IPS DF 19.7 (cell line): ENCODE measurements around the gene KBTBD7.
"Not testable (repeated sequence)": the region's sequence is repeated elsewhere in the genome, so short reads cannot be mapped to it uniquely, and the experiment has no call there.

Experiments
- DNase-seq: peaks from one replicate; pipeline ENCODE4 v3.0.0-alpha.2; 2013; ENCODE audit warnings: low read depth, low spot score

The KBTBD7 gene

DNA sequence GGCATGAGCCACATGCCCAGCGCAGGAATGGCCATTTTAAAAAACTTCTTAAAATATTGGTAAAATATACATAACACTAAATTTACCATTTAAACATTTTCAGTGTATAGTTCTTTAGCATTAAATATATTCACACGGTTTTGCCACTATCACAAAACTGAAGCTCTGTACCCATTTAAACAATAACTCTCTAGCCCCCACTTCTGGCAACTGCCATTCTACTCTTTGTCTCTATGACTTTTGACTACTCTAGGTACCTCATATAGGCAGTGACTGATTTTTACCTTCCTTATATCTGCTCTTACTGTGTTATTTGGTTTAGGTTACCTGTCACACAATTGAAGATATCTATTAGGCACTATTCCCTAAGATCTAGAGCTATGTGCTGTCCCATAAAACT lies 2.3 kb upstream of the KBTBD7 start:
- DNase-seq = no peak

GRCh38 chr13:41196011-41196410 lies 1.6 kb upstream of the KBTBD7 start:
- DNase-seq = no peak

GRCh38 chr13:41193469-41193868 lies 900 bp downstream of the KBTBD7 start:
- DNase-seq = no peak

GRCh38 chr13:41188584-41188983 lies 5.8 kb downstream of the KBTBD7 start:
- no peak for DNase-seq

DNA sequence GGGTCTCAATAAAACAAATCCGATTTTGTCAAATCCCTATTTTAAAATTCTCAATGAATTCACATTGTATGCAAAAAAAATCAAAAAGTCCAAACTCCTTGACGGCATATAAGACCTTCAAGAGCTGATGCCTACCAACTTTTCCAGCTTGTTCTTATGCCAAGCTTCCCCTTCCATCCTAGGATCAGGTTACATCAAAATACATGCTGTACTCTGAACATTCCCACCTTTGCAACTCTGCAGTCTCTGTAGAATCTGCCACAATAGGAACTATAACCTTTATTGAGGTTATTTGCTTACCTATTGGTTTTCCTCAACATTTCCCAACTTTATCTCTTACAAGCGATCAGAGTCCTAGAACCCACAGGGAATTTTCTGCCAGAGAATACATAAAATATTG lies 7.9 kb downstream of the KBTBD7 start:
- no peak for DNase-seq

DNA sequence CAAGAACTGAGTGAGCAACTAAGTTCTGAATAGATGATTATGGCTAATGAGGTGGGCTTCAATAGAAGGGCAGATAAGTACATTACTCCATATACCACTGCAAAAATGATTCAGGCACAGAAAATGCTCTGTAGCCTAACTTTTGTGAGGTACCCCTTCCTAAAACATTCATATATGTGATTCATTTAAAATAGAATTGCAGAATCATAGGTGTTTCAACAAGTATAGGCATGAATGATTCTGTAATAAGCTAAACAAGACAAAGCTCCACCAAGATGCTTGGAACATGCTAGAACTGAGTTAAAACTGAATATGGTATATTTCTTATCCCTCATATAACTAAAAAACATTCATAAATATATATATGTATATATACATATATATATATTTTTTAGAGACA lies 12.1 kb downstream of the KBTBD7 start:
- DNase-seq = no peak

GRCh38 chr13:41179593-41180250 lies 14.6 kb downstream of the KBTBD7 start:
- no peak for DNase-seq

- DNase-seq = no peak
These were observed 16.3 kb downstream of the KBTBD7 start for GRCh38 chr13:41178040-41178439.

DNA sequence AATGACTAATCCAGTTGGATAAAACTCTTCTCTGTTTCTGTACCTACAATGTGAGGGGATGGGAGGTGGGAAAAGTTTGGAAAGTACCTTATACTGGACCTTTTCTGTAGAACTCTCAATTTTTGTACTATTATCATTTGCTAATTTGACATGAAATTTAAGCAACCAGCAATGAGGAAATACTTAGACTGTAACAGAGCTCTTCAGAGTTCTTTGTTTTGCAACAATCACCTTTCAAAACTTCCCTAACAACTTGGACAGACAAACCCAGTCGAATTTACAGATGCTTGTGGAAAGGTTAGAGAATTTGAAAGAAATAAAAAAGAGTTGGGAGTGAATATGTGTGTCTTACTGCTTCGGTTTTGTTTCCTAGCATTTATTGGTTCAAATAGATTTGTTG lies 16.8 kb downstream of the KBTBD7 start:
- no peak for DNase-seq

DNA sequence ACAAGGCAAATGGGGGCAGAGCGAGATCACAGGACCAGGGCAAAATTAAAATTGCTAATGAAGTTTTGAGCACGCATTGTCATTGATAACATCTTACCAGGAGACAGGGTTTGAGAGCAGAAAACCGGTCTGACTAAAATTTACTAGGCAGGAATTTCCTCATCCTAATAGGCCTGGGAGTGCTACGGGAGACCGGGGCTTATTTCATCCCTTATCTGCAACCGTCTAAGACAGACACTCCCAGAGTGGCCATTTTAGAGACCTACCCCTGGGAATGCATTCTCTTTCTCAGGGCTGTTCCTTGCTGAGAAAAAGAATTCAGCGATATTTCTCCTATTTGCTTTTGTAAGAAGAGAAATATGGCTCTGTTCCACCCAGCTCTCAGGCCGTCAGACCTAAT lies 18.8 kb downstream of the KBTBD7 start:
- DNase-seq = not testable (repeated sequence)

DNA sequence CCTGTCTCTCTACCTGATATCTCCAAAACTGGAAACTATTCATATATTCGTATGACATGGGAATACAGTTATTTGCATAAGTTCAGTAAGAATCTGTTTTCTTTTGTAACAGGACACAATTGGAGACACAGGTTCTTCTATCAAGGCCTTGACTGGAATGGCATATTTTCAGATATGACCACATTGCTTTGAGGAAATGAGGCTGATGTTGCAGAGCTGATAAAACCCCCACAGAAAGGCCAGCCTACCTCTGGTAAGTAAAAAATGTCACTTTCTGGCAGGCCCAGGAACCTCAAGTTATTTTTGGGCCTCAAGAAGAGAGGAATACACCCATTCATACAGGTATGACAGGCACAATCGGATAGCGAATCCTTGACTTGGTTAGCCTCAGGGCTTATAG lies 32.2 kb downstream of the KBTBD7 start:
- DNase-seq = no peak

DNA sequence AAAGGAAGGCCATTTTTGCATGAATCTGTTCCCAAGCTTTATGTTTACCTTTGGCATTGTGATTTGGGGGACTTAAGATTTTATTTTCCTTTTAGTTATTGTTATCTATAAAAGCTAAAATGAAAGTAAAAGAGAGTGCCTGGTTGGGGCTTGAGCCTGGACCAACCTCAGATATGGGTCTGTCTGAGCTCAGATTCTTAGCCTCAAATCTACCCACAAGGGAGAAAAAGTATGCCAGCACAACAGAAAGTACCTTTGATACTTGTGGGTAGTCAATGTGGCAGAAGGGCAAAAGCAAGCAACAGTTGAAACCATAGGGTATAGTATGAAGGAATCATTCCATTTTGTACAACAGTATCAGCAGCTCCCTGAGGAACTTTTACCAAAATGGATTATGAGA lies 35.2 kb downstream of the KBTBD7 start:
- no peak for DNase-seq

- no peak for DNase-seq
These were observed 37.2 kb downstream of the KBTBD7 start for GRCh38 chr13:41157048-41157717.

GRCh38 chr13:41156620-41157019 lies 37.7 kb downstream of the KBTBD7 start:
- DNase-seq = no peak

DNA sequence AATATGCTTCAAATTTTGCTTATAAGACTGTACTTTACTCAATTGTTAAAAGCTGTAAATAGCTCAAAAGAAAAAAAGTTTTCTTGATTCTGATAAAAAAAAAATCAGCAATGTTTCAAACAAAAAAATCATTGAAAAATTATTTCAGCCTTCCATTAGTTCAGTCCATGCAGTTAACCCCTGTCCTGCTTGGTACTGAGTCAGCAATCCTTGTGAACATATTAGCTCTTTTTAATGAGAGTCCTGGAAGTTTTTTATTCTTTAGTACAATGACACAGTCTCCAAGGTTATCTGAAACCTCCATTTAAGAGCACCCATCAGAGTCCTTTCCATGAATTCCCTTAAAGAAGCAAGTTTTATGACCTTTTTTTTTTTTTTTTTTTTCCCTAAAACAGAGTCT lies 40.3 kb downstream of the KBTBD7 start:
- no peak for DNase-seq

GRCh38 chr13:41152005-41152404 lies 42.4 kb downstream of the KBTBD7 start:
- no peak for DNase-seq

- DNase-seq = no peak
These were observed 44.3 kb downstream of the KBTBD7 start for GRCh38 chr13:41150058-41150457.

DNA sequence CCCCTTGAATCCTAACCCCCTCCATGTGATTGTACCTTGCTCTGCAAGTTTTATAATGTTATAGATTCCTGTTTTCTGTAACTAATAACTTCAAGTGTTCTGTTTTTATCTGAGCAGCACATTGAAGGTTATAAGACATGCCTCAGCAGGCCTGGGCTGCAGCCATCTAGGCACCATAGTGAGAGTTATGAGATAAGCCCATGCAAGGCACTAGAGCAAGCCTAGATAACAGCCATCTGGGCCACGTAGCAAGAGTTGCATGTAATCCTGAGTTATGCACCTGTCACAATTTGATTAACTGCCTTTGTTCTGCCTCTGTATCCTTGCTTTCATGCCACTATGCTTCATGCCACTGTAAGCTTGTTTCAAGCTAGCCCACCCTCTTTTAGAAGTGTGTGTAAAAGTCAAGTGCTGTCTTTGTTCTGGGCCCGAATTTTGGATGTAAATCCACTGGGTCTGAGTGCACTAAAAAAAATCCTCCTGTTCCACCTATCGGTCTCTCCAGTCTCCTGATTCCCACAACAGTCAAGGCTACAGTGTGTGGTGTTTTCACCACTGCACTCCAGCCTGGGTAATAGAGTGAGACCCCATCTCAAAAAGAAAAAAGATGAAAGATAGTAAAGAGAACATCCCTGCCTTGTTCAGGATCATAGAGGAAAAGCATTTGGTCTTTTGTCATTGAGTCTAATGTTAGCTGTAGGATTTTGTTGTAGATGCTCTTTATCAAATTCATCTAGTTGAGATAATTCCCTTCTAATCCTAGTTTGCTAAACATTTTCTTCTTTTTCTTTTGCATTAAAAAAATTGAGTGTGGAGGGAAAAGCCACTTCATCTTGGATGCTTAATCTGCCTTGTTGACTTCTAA lies 45.7 kb downstream of the KBTBD7 start:
- no peak for DNase-seq

DNA sequence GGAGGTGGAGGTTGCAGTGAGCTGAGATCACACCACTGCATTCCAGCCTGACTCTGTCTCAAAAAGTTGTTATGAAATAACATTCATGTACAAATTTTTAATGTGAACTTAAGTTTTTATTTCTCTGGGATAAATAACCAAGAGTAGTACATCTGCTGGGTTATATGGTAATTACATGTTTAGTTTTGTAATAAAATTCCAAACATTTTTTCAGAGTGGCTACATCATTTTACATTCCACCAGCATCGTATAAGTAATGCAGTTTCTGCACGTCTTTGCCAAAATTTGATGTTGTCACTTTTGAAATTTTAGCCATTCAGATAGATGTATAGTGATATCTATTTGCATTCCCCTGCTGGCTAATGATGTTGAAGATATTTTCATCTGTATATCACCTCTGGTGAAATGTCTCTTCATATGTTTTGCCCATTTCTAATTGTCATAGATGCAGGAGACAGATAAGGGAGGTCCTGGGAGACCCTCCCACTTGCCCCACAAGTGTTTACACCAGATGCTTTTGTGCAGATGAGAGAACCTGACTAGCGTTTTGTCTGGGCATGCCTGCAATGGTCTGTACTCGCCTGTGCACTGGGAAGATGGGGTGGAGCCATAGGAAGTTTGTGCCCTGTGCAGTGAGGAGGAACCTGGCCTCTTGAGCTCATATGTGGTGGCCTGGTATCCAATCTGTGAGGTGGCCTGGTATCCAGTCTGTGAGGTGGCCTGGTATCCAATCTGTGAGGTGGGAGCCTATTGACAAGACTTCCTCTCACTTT lies 49.0 kb downstream of the KBTBD7 start:
- no peak for DNase-seq

DNA sequence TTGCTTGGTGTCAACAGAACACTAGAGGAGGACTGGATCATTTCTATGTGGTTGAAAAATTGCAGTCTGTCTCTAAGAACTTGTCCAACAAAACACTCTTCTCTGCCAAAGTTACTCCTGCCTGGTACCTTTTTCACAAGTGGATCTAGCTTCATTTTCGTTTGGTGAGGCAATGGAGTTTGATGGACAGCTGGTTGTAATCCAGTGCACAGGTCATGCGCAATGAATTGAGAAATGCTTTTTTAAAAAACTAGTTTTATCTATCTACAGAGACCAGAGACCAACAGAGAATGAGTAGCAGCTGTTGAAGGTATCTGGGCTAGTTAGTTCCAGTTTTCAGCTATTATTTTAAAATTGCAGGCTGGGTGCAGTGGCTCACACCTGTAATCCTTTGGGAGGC lies 49.8 kb downstream of the KBTBD7 start:
- no peak for DNase-seq
